ENCODE results near the gene TEX13B.

- TF ChIP-seq CTCF (IDR thresholded peaks at IDR 0.05; ENCODE audit: low read depth, low read length, missing input control) = no peak
- TF ChIP-seq TAF1 (conservative IDR thresholded peaks at IDR 0.05) = no peak
- no peak for TF ChIP-seq YY1 (IDR thresholded peaks at IDR 0.05)
- TF ChIP-seq REST (IDR thresholded peaks at IDR 0.05) = no peak
Measured at GRCh38 chrX:107934262-107934661, 47.9 kb downstream of the TEX13B start.

All from liver (tissue), 3 donors.